ENCODE measurements around the gene SPC24.
A peak's percentile ranks its signal among the peaks of the same experiment; 100 is the strongest.
"Not testable (repeated sequence)": the region's sequence is repeated elsewhere in the genome, so short reads cannot be mapped to it uniquely, and the experiment has no call there.

SPC24 gene

GRCh38 chr19:11159598-11160439 is 4.2 kb upstream of the SPC24 start:
- no peak for DNase-seq

- no peak for DNase-seq
Measured at GRCh38 chr19:11154683-11155047, 917 bp downstream of the SPC24 start.

- DNase-seq = no peak
Measured at GRCh38 chr19:11152318-11153062, 3.1 kb downstream of the SPC24 start.

GRCh38 chr19:11151181-11151580 is 4.4 kb downstream of the SPC24 start:
- DNase-seq = no peak

GRCh38 chr19:11148001-11148400 is 7.6 kb downstream of the SPC24 start:
- DNase-seq = no peak

- no peak for DNase-seq
Measured at GRCh38 chr19:11145536-11145924, 10.1 kb downstream of the SPC24 start.

- no peak for DNase-seq
Measured at GRCh38 chr19:11142528-11143171, 12.9 kb downstream of the SPC24 start.

- DNase-seq = no peak
Measured at GRCh38 chr19:11141937-11142527, 13.6 kb downstream of the SPC24 start.

GRCh38 chr19:11140896-11141295 is 14.7 kb downstream of the SPC24 start:
- no peak for DNase-seq

GRCh38 chr19:11140023-11140538 is 15.5 kb downstream of the SPC24 start:
- not testable (repeated sequence) for DNase-seq

GRCh38 chr19:11138601-11139300 is 16.8 kb downstream of the SPC24 start:
- DNase-seq = no peak

- DNase-seq = peak; percentile 49
Measured at GRCh38 chr19:11137542-11138384, 17.8 kb downstream of the SPC24 start.

- no peak for DNase-seq
Measured at GRCh38 chr19:11136400-11137101, 19.0 kb downstream of the SPC24 start.

GRCh38 chr19:11131471-11131870 is 24.1 kb downstream of the SPC24 start:
- no peak for DNase-seq

- DNase-seq = peak; percentile 77
Measured at GRCh38 chr19:11130824-11131455, 24.6 kb downstream of the SPC24 start.

- no peak for DNase-seq
Measured at GRCh38 chr19:11127905-11128304, 27.7 kb downstream of the SPC24 start.

- peak; percentile 76 for DNase-seq
Measured at GRCh38 chr19:11125994-11126685, 29.4 kb downstream of the SPC24 start.

GRCh38 chr19:11124157-11124556 is 31.4 kb downstream of the SPC24 start:
- DNase-seq = not testable (repeated sequence)

GRCh38 chr19:11123114-11123513 is 32.5 kb downstream of the SPC24 start:
- DNase-seq = no peak

GRCh38 chr19:11121963-11122362 is 33.6 kb downstream of the SPC24 start:
- not testable (repeated sequence) for DNase-seq

Measured in activated CD4-positive, CD25-positive, alpha-beta regulatory T cell treated with anti-CD3 and anti-CD28 coated beads, Interleukin-2, amount 50 U/mL, for 72 hours (primary cell).